ENCODE data around the gene DNAJC18.

DNA sequence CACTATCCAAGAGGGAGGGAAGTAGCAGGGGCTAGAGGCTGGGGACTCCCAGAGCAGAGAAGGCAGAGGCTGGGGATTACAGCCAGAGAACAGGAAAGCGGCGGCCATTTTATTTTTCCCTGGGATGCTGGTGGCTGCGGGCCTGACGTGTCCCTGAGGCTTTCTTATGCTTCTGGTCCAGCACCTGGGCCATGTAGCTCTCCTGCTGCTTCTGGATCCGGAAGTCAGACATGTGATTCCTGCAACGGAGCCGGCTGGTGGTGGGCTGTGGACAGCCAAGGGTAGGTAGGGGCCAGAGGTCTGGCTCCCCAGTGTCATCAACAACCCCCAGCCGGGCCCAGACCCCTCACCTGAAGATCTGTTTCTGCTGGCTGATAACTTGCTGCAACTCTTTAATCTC lies 42.6 kb downstream of the DNAJC18 start:
- TF ChIP-seq POLR2AphosphoS5 (IDR thresholded peaks at IDR 0.05; ENCODE audit: low read depth) (no peak), EZH2 (IDR thresholded peaks at IDR 0.05; ENCODE audit: low read depth, unreplicated experiment) (no peak), ZNF331 (CRISPR knock-in tag; IDR thresholded peaks at IDR 0.05; ENCODE audit: low read depth) (no peak), CREB1 (CRISPR knock-in tag; IDR thresholded peaks at IDR 0.05; ENCODE audit: low read depth) (no peak), NANOG (IDR thresholded peaks at IDR 0.05; ENCODE audit: borderline replicate concordance) (no peak), EZH2phosphoT487 (IDR thresholded peaks at IDR 0.05; ENCODE audit: unreplicated experiment) (no peak)
- TF ChIP-seq, protein P1, sequence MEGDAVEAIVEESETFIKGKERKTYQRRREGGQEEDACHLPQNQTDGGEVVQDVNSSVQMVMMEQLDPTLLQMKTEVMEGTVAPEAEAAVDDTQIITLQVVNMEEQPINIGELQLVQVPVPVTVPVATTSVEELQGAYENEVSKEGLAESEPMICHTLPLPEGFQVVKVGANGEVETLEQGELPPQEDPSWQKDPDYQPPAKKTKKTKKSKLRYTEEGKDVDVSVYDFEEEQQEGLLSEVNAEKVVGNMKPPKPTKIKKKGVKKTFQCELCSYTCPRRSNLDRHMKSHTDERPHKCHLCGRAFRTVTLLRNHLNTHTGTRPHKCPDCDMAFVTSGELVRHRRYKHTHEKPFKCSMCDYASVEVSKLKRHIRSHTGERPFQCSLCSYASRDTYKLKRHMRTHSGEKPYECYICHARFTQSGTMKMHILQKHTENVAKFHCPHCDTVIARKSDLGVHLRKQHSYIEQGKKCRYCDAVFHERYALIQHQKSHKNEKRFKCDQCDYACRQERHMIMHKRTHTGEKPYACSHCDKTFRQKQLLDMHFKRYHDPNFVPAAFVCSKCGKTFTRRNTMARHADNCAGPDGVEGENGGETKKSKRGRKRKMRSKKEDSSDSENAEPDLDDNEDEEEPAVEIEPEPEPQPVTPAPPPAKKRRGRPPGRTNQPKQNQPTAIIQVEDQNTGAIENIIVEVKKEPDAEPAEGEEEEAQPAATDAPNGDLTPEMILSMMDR (conservative IDR thresholded peaks at IDR 0.05; ENCODE audit: low read depth in 2 of 2) = no peak
- TF ChIP-seq, protein P2, sequence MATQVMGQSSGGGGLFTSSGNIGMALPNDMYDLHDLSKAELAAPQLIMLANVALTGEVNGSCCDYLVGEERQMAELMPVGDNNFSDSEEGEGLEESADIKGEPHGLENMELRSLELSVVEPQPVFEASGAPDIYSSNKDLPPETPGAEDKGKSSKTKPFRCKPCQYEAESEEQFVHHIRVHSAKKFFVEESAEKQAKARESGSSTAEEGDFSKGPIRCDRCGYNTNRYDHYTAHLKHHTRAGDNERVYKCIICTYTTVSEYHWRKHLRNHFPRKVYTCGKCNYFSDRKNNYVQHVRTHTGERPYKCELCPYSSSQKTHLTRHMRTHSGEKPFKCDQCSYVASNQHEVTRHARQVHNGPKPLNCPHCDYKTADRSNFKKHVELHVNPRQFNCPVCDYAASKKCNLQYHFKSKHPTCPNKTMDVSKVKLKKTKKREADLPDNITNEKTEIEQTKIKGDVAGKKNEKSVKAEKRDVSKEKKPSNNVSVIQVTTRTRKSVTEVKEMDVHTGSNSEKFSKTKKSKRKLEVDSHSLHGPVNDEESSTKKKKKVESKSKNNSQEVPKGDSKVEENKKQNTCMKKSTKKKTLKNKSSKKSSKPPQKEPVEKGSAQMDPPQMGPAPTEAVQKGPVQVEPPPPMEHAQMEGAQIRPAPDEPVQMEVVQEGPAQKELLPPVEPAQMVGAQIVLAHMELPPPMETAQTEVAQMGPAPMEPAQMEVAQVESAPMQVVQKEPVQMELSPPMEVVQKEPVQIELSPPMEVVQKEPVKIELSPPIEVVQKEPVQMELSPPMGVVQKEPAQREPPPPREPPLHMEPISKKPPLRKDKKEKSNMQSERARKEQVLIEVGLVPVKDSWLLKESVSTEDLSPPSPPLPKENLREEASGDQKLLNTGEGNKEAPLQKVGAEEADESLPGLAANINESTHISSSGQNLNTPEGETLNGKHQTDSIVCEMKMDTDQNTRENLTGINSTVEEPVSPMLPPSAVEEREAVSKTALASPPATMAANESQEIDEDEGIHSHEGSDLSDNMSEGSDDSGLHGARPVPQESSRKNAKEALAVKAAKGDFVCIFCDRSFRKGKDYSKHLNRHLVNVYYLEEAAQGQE (IDR thresholded peaks at IDR 0.05; ENCODE audit: unreplicated experiment) = no peak
